ENCODE results near the gene GAPVD1. TPM values are rescaled to one million over a fixed set of nuclear protein-coding genes. Genes with fewer than 3 reads are reported as not detected.
"Not testable (repeated sequence)": the region's sequence is repeated elsewhere in the genome, so short reads cannot be mapped to it uniquely, and the experiment has no call there.

Gene GAPVD1
- total RNA-seq: 56.1 and 56.5 TPM in 2 replicates
- long read RNA-seq, full-length matches to known transcripts: 11 of 386 reads
- long read RNA-seq, partial matches to known transcripts: 156 of 386 reads
- long read RNA-seq, other reads (novel, unspliced or antisense): 219 of 386 reads

DNA sequence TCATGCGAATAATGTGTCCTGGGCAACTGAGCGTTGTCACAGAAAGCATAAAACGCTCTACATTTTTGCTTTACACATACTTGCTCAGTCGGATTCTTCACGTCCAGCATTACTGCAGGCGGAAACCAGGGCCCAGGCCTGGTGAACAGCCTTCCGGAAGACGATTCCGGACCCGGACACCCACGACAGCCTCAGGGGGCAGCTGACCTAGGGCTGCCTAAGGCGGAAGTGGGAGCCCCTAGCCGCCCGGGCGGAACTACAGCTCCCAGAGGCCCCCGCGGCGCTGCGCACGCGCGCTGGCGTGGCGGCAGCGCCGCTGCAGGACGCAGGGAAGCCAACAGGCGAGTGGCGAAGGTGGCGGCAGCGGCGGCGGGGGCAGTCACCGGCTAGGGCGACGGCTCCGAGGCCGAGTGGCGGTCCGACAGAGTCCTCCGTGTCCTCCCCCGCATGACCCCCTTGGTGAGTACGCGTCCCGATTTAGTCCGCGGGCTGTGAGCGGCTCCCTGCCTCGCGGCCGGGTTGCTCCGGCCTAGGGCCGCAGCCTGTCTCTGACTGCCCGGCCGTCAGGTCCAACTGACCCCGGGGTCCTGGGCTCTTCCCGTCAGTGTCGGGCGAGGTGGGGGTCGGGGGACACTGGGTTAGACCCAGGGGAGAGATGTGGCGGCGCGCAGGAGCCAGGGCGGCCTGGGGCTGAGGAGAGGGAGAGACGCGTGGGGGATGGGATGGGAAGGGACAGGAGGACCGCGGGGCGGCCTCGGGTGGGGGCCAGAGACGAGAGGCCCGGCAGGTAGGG lies at the start of gene GAPVD1:
TSS of gene GAPVD1 (plus strand) at position 326 of the 793 bp plus-strand sequence. CDS start 37,096 bp downstream, outside the sequence.
- Mint-ChIP-seq H3K4me1 (ENCODE audit: unreplicated experiment) (peaks cover 38% of the 10 kb centered on the region), H3K27ac (ENCODE audit: unreplicated experiment) (peak within 1 kb of the TSS; percentile 96), H3K4me3 (ENCODE audit: unreplicated experiment) (peak within 1 kb of the TSS; percentile 99), H3K9me3 (ENCODE audit: unreplicated experiment) (no peaks in the 10 kb centered on the region), H3K27me3 (ENCODE audit: unreplicated experiment) (no peaks in the 10 kb centered on the region), H3K36me3 (ENCODE audit: unreplicated experiment) (peaks cover 11% of the 10 kb centered on the region)
- DNase-seq (ENCODE audit: extremely low spot score, unreplicated experiment): peak; percentile 95
- peak; percentile 48 for TF ChIP-seq CTCF (IDR thresholded peaks at IDR 0.05)

DNA sequence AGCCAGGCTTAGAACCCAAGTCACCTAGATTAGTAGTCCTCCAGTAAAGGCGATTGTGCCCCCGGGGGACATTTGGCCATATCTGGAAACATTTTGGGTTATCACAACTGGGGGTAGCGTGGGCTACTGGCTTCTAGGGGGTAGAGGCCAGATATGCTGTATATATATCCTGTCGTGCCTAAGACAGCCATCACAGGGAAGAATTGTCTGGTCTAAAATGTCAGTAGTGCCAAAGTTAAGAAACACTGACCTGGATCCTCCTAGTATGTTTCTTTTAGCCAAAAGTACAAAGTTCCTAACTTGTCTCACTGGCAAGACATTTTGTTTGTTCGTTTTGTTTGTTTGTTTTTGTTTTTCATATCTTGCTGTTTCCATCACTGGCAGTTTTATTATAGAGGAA lies 47.4 kb upstream of the GAPVD1 start:
- Mint-ChIP-seq H3K4me3 (ENCODE audit: unreplicated experiment) (no peak overlapping the region), H3K27me3 (ENCODE audit: unreplicated experiment) (no peaks in the 10 kb centered on the region), H3K27ac (ENCODE audit: unreplicated experiment) (no peak overlapping the region), H3K9me3 (ENCODE audit: unreplicated experiment) (no peaks in the 10 kb centered on the region), H3K4me1 (ENCODE audit: unreplicated experiment) (no peaks in the 10 kb centered on the region), H3K36me3 (ENCODE audit: unreplicated experiment) (peaks cover 18% of the 10 kb centered on the region)
- TF ChIP-seq CTCF (IDR thresholded peaks at IDR 0.05): no peak
- no peak for DNase-seq (ENCODE audit: extremely low spot score, unreplicated experiment)

GRCh38 chr9:125218621-125219020 lies 43.0 kb upstream of the GAPVD1 start:
- H3K9me3 Mint-ChIP-seq (ENCODE audit: unreplicated experiment): no peaks in the 10 kb centered on the region
- H3K36me3 Mint-ChIP-seq (ENCODE audit: unreplicated experiment): peaks cover 13% of the 10 kb centered on the region
- no peaks in the 10 kb centered on the region for H3K4me1 Mint-ChIP-seq (ENCODE audit: unreplicated experiment)
- no peak overlapping the region for H3K27ac Mint-ChIP-seq (ENCODE audit: unreplicated experiment)
- no peak overlapping the region for H3K4me3 Mint-ChIP-seq (ENCODE audit: unreplicated experiment)
- no peak for TF ChIP-seq CTCF (IDR thresholded peaks at IDR 0.05)
- H3K27me3 Mint-ChIP-seq (ENCODE audit: unreplicated experiment): no peaks in the 10 kb centered on the region
- DNase-seq (ENCODE audit: extremely low spot score, unreplicated experiment): no peak

- H3K36me3 Mint-ChIP-seq (ENCODE audit: unreplicated experiment); H3K9me3 Mint-ChIP-seq (ENCODE audit: unreplicated experiment); H3K4me3 Mint-ChIP-seq (ENCODE audit: unreplicated experiment); H3K27me3 Mint-ChIP-seq (ENCODE audit: unreplicated experiment); H3K27ac Mint-ChIP-seq (ENCODE audit: unreplicated experiment); DNase-seq (ENCODE audit: extremely low spot score, unreplicated experiment); H3K4me1 Mint-ChIP-seq (ENCODE audit: unreplicated experiment): not testable (repeated sequence)
Measured at GRCh38 chr9:125224858-125225257, 36.8 kb upstream of the GAPVD1 start.

DNA sequence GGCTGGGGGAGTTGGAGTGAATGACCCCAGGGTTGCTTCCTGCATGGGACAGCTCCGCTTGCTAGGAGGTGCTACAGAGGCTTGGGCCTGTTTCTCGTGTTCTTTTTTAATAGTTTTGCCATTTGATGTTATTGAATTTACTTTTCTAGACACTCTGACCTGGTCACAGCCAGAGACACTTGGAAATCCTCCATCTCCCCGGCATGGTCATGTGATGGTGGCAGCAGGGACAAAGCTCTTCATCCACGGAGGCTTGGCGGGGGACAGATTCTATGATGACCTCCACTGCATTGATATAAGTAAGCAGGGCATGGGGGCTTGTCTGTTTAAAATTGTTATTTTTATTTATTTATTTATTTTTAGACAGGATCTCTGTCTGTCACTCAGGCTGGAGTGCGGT lies 33.9 kb upstream of the GAPVD1 start:
- no peak overlapping the region for H3K27ac Mint-ChIP-seq (ENCODE audit: unreplicated experiment)
- H3K4me1 Mint-ChIP-seq (ENCODE audit: unreplicated experiment): no peaks in the 10 kb centered on the region
- peaks cover 4% of the 10 kb centered on the region for H3K36me3 Mint-ChIP-seq (ENCODE audit: unreplicated experiment)
- no peak overlapping the region for H3K4me3 Mint-ChIP-seq (ENCODE audit: unreplicated experiment)
- no peaks in the 10 kb centered on the region for H3K9me3 Mint-ChIP-seq (ENCODE audit: unreplicated experiment)
- no peak for DNase-seq (ENCODE audit: extremely low spot score, unreplicated experiment)
- no peaks in the 10 kb centered on the region for H3K27me3 Mint-ChIP-seq (ENCODE audit: unreplicated experiment)
- no peak for TF ChIP-seq CTCF (IDR thresholded peaks at IDR 0.05)
